ENCODE measurements around the gene STXBP6.

STXBP6 gene

DNA sequence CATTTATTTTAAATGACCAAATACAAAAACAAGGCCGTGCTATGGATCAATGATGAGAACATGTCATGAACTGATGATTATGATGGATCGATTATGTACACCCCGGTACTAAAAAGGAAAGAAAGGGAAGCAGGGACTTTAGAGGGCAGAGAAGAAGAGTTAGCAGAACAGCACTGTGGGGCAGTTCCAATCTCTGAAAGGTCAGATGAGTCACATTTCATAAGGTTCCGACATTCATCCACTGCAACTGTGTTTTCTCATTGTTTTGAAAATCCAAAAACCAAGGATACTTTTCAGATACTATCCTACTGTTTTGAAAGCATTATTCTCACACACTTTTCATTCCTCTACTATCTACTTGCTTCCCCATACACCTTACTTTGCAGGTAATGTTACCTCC lies 169.3 kb downstream of the STXBP6 start:
- no peak for DNase-seq

GRCh38 chr14:24879661-24880386 lies 170.1 kb downstream of the STXBP6 start:
- DNase-seq = no peak

DNA sequence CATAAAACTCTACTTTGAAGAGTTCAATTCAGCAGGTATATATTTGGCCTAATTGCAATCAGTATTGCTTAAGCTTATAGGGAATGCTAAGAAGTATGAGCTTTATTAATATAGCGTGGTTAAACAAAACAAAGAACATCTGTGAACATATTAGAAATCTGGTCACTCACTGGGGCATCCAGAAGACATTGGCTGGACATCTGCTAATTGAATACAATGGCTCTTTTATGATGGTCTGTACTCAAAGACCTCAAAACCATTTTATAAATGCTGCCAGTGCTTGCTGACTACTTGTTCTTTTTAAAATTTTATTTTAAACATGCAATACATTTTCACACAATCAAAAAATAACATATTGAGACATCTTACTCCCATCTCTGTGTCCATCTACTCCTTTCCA lies 173.0 kb downstream of the STXBP6 start:
- no peak for DNase-seq

DNA sequence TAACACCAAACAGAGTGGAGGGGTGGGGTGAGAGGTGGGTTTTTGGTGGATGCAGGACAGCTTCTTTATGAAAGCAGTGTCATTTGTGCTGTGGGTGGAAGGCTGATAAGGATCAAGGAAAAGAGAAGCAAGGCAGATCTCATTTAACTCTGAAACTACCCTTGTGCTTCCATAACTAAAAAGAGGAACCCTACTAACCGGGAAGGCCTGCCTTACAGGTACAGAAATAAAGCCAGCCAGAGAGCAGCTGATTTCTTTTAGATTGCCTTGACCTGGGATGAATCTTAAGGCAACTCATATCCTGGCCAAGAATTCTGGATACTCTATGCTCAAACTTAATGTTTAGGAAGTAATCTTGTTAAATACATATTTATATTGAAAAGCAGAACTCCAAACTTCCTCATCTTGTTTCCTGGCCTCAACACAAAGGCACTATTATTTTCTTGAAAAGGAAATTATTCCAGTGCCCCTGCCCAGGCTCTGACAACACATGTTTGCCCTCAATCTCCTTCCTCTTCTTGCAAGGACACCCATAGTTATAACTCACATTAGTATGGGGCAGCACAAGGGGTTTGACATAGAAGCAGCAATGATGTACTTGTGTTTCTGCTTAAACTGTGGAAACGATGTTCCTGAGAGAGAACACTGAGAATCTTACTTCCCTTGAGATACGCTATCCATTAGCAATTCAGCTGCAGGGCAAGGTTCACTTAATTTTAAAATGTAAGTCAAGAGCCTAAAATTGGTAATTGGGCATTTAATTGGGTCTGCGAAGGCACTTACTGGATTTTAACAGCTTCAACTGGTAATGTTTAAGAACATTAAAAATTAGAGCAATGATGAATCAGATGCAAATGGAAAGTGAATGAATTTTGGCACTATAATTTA lies 173.7 kb downstream of the STXBP6 start:
- no peak for DNase-seq

GRCh38 chr14:24875203-24875838 lies 174.6 kb downstream of the STXBP6 start:
- DNase-seq = no peak

DNA sequence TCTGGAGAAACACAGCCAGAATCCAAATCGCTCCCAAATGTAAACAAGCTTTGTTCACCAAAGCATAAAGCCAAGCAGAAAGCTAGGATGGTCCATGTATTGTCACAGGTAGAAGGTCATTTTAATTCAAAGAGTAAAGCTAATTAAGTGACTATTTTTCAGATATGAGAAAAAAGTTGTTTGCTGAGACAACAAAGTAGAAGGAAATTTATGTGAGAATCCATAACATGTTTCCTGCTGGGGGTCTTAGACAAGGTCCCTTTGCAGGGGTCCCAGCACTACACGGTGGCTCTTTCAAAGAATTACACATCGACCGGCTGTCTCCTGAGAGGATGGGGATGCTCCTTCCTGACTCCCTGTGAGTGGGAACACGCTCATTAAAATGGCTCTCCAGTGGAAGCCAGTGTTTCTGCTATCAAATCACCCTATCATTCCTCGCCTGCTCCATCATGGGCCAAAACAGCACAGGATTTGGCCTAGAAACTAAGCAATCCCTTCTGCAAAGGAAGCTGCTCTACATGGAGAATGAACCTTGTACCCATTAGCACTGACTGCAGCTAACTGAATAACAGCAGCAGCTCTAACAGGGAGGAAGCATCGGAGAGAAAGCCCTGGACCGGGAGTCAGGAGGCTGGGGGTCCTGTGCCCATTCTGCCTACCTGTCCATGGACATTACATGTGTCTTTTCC lies 175.3 kb downstream of the STXBP6 start:
- no peak for DNase-seq

DNA sequence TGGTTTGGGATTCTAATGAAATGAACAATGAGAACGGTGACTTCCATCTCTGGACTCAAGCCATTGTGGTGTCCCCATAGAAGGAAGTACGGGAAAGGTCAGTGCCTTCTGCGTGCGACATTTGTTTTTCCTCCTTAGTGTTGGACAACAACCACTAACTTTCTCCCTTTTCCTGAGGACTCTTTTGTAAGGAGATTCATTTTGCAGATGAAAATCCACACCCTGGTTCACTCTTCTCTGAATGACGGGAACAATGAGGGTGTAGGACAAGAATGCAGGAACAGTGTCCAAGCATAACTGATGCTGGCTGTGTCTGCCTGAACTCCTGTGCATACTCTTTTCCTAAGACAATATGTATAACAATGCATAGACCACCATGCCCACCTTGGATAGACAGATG lies 176.4 kb downstream of the STXBP6 start:
- no peak for DNase-seq

DNA sequence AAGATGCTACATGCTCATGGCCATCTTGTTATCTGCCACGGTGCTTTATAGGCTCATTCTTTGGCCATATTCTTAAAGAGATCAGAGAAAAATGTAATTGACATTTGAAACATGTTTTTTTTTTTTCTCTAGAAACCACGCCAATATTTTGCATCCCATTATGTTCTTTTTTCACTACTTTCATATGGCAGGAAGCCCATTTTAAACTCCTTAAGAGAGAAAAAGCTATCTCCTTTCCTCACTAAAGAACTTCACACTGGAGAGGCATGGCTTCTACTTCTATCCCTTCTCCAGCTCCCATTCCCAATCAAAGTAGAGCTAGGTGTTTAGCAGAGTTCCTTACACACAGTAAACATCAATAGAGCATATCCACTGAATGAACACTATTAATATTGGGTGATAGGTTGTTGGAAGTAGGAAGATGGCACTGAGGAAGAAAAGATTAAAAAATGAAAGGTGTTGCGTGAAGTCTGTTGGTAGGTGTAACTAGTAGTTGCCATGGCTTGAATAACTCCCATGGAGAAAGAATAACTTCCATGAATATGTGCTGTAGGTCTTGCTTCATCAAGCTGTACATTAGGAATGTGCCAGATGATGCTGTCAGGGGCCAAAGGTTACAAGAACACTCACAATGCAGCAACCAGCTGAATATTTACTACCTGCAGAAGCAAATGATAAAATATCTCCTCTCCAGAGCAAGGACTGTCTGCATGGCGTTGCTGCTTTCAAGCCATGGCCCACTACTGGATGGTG lies 178.8 kb downstream of the STXBP6 start:
- DNase-seq = no peak

DNA sequence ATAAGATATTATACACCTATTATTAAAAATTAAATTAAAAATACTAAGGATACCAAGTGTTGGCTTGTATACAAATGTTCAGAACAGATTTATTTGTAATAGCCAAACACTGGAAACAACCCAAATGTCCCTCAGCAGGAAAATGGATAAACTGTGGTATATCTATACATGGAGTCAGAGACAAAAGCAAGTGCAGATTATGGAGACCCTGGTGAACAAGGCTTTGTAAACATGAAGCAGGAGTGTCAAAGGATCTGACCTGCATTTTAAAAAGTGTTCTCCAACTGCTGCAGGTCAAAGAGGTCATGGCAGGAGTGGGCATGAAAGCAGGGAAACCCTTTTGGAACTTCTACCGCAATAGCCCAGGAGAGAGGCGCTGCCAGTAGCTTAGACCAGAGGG lies 181.6 kb downstream of the STXBP6 start:
- no peak for DNase-seq

DNA sequence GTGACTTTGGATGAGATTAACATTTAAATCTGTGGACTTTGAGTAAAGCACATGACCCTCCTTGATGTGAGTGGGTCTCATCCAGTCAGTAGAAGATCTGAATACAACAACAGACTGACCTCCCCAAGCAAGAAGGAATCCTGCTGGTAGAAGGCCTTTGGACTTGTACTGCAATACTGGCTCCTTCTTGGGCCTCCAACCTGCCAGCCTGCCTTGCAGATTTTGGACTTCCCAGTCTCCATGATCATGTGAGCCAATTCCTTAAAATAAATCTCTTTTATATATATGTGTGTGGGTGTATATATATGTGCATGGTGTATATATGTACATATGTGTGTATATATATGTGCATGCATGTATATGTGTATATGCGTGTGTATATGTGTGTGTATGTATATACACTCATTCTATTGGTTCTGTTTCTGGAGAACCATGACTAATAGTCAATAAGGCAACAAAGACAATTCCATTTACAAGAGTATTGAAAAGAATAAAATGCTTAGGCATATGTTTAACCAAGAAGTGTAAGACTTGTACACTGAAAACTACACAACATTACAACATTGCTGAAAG lies 183.8 kb downstream of the STXBP6 start:
- DNase-seq = no peak

DNA sequence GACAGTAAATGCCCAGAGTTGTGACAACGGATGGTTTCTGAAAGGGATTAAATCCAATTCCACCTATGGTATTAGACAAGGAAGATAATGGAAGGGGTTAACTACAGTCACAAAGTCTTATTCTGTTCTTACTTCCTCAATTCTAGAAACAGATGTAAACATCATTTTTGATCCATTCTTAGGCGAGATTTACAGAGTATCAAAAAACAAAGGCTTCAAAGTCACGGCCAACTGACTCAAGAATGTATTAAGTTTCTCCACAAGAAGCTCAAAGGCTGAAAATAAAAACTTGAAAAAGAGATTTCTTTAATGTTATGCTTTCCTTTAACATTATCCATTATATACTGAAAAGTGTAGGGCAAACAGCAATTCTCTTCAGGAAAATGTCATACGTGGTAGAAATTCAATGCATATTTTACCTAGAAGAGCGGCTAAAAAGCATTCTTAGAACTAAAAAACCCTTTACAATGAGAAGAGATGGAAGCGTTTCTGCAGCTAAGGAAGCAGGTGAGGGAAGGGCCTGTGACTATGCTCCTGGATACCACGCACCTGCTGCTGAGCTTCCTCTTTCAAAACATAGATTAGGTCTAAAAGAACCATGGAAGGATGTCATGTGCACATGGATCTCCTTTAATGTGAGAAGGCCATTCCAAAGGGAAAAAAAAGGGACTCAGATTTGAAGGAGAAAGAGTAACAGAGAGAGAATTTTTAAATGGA lies 185.8 kb downstream of the STXBP6 start:
- DNase-seq = no peak

DNA sequence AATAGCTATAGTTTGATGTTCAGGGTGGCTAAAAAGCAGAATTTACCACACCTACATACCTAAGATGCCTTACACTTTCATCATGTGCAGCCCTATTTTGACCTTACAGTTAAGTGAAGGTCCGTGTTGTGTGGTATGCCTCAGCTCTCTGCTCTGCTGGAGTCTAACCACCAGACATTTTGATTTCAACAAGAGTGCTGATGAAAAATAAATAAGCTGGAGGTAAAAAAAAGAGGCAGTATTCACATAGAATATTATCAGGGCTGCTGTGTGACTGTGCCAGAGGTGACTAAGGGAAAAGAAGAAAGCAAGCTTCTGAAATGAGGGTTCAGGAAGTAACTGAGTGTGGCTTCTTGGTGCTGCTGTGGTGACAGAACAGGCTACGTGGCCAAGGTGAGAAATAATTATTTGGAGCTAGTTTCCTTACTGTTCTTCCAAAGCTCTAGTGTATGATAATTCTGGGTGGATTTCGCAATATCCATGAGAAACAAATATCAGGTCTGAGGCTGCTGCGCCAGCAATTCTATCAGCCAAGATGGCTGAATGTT lies 188.8 kb downstream of the STXBP6 start:
- DNase-seq = no peak

DNA sequence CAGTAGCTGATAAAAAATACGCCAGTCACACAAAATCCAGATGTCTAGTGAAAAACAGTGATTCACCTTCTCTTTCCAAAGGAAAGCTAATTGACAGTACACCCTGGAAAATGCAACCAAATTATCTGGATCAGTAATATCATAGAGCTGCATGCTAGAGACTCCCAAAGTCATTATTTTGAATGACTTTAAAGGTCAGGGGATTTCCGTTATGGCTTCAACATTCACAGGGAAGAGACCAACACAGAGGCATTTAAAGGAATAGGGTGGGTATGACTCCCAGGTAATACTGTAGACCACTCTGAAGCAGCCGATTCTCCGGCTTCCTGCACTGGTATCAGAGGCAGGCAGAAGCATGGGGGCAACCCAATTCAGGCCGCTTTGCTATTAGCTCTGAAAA lies 190.4 kb downstream of the STXBP6 start:
- DNase-seq = no peak

- no peak for DNase-seq
These were observed 191.3 kb downstream of the STXBP6 start for GRCh38 chr14:24858684-24859083.

DNA sequence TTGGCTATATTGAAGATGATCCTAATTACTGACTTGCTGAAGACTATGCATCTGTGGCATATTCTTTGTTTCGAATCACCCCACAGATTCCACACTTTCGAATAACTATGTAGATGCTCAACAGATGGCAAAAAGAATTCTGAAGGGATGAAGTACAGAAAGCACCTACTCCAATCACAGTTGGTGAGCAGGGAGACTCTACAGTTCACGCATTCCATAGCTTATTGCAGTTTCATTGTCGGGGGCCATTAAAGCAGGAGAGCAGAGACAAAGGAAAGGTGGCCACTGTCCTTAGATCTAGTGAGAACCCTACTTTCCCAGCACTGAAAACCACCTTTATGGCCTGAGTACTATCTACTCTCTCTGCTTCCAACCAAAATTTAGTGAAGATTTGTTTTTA lies 191.9 kb downstream of the STXBP6 start:
- no peak for DNase-seq

GRCh38 chr14:24857277-24857676 lies 192.7 kb downstream of the STXBP6 start:
- DNase-seq = no peak

GRCh38 chr14:24853446-24853845 lies 196.5 kb downstream of the STXBP6 start:
- DNase-seq = no peak

DNA sequence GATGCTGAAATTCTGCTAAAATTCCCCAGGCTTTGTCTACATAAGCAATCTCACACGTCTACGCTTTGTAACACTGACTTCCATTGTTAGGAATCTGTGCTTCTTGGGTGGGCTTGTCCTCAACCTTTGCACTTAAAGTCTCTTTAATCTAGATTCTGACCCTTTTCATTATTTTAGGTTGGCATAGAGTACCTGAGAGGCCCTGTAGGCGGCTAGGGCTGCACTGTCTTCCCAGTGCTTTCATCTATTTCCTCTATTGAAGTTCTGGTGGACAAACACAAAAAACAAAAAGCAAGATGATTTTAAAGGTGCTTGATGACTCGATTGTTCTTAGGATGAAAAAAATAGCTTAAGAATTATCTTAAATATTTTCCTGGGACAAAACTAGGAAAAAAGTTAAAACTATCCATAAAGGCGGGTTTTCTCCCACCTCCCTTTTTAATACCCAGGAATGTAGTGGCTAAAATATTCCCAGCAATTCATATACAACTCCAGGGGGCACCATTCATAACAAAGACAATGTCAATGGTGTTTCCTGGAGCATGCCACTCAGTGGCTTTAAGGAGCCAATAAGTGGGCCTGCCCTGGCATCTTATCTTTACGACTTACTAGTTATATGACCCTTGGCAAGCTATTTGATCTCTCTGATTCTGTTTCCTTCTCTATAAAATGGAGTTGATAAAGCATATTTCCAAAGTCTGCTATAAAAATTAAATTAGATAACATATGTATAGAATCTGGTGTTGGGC lies 197.5 kb downstream of the STXBP6 start:
- DNase-seq = no peak

DNA sequence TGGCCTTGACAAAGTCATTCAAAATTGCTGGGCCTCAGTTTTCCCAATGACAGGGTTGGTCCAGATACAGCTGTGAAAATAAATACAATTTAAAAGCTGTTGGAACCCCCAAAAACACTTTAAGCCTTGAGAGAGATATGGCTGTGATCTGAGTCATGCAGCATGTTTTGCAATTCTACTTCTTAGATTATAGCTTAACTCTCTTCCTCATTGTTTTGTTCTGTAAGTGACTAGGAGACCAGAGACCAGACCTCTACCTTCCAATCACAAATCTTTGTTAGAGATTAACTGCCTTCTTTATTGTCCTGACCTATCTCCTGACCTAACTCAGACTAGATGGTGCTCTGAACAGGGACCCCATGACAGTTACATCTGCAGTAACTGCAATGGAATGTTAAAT lies 198.1 kb downstream of the STXBP6 start:
- DNase-seq = no peak

DNA sequence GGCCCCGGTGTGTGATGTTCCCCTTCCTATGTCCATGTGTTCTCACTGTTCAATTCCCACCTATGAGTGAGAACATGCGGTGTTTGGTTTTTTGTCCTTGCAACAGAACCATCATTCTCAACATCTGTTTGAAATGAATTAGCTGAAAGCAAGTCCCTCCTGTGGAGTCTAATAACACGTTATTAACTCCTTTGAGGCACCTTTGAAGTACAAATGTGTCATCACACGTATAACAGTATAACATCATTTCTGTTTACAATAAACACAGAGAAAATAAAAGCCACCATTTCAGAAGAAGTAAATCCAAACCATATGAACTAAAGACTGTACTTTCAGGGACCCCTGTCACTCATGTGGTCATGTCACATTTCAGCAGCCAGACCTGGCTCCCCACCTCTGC lies 198.5 kb downstream of the STXBP6 start:
- DNase-seq = no peak

Measured in right forelimb (tissue), 1 donor.